ENCODE measurements around the gene SIT1.

The SIT1 gene

GRCh38 chr9:35682051-35682450, 31.3 kb upstream of the SIT1 start:
- no peak for DNase-seq

- no peak for DNase-seq
These were observed 30.7 kb upstream of the SIT1 start for GRCh38 chr9:35681341-35682002.

- no peak for DNase-seq
These were observed 29.8 kb upstream of the SIT1 start for GRCh38 chr9:35680331-35681105.

GRCh38 chr9:35679766-35680330, 29.1 kb upstream of the SIT1 start:
- no peak for DNase-seq

GRCh38 chr9:35679091-35679490, 28.4 kb upstream of the SIT1 start:
- DNase-seq, result no peak

- no peak for DNase-seq
These were observed 25.1 kb upstream of the SIT1 start for GRCh38 chr9:35675732-35676392.

GRCh38 chr9:35675204-35675603, 24.5 kb upstream of the SIT1 start:
- no peak for DNase-seq

GRCh38 chr9:35674025-35674361, 23.3 kb upstream of the SIT1 start:
- DNase-seq, result no peak

- no peak for DNase-seq
These were observed 22.6 kb upstream of the SIT1 start, which contains the start of gene CA9 for GRCh38 chr9:35673132-35674024. CA9 (plus strand) TSS chr9:35673928; CDS start chr9:35673960, 32 bp downstream.

GRCh38 chr9:35669331-35670145, 18.8 kb upstream of the SIT1 start:
- no peak for DNase-seq

GRCh38 chr9:35667939-35668338, 17.2 kb upstream of the SIT1 start:
- DNase-seq, result no peak

GRCh38 chr9:35666549-35666948, 15.8 kb upstream of the SIT1 start:
- DNase-seq, result no peak

- DNase-seq, result no peak
These were observed 15.3 kb upstream of the SIT1 start for GRCh38 chr9:35666045-35666444.

- DNase-seq, result no peak
These were observed 14.7 kb upstream of the SIT1 start for GRCh38 chr9:35665471-35665818.

- peak; percentile 53 for DNase-seq
These were observed 14.1 kb upstream of the SIT1 start, which contains the start of gene ARHGEF39 for GRCh38 chr9:35664531-35665470. ARHGEF39 (minus strand) TSS chr9:35665195; CDS start chr9:35665169, 26 bp downstream.

GRCh38 chr9:35662437-35662836, 11.7 kb upstream of the SIT1 start:
- no peak for DNase-seq

- peak; percentile 62 for DNase-seq
These were observed 11.1 kb upstream of the SIT1 start for GRCh38 chr9:35661756-35662350.

GRCh38 chr9:35660966-35661415, 10.3 kb upstream of the SIT1 start:
- no peak for DNase-seq

- no peak for DNase-seq
These were observed 8.6 kb upstream of the SIT1 start for GRCh38 chr9:35659340-35659739.

GRCh38 chr9:35658968-35659220, 8.2 kb upstream of the SIT1 start:
- DNase-seq, result no peak
